K562 (cell line): ENCODE data around the gene COG2. TPM values are rescaled to one million over a fixed set of nuclear protein-coding genes. Genes with fewer than 3 reads are reported as not detected.

Experiments
- ATAC-seq: fragments of 200-7000 bp; cut with Tn5 transposase; 3 replicates; pipeline ENCODE4 v1.9.1; 2020; ENCODE audit warnings: moderate library complexity
- BruUV-seq: library from RNA; stranded (reverse); fragments of 400-500 nt; replicated peaks from 2 replicates; lab custom pipeline; 2021; lab: Mats Ljungman, UMichigan
- CTCF ChIA-PET: fragments of 300-600 bp; formaldehyde crosslinking; extraction: SDS; loops from one replicate; lab custom pipeline; 2021; ENCODE audit warnings: low intra/inter-chr PET ratio; lab: Yijun Ruan, JAX
- POLR2A ChIA-PET: fragments of 300-600, 350-650 bp; sonication (Branson Sonifier 250); formaldehyde crosslinking; extraction: SDS; loops from one replicate; lab custom pipeline; 2021; ENCODE audit warnings: antibody characterized with exemption, inconsistent platforms; lab: Yijun Ruan, JAX
- DNase-seq, 4 experiments: peaks; one replicate each; pipeline versions ENCODE4 v3.0.0 to v3.0.0-alpha.2; 2011 to 2018; ENCODE audit warnings: low spot score in 3 of 4, mixed read lengths in 3 of 4; ENCODE audit errors: extremely low read depth in 1 of 4
- FAIRE-seq: peaks from 2 replicates; lab custom pipeline; 2011; peaks lifted over from hg19 to GRCh38; lab: Jason Lieb, UNC
- H2AFZ ChIP-seq: 2 replicates; pipeline ENCODE4 v1.6.0; 2011; ENCODE audit warnings: low read depth, low read length, control low read depth, inconsistent platforms
- H3K27ac ChIP-seq: fragments of 200-600 bp; 3 replicates; pipeline ENCODE4 v1.8.0; 2011; ENCODE audit warnings: low read depth, mild to moderate bottlenecking, control low read depth, inconsistent platforms, low read length, moderate library complexity, mixed read lengths; ENCODE audit errors: extremely low read depth
- H3K27me3 ChIP-seq, 2 experiments: fragments of 300-600 bp in 1 of 2; 2 replicates in 1 of 2; 3 replicates in 1 of 2; pipeline versions ENCODE4 v1.6.0 to v1.8.0; 2011; ENCODE audit warnings: inconsistent platforms in 2 of 2, low read length in 2 of 2, mild to moderate bottlenecking in 1 of 2, mixed read lengths in 1 of 2, moderate library complexity in 1 of 2; ENCODE audit not compliant: control insufficient read depth in 2 of 2, insufficient read depth in 2 of 2
- H3K36me3 ChIP-seq: fragments of 300-600 bp; 3 replicates; pipeline ENCODE4 v1.8.0; 2011; ENCODE audit warnings: mild to moderate bottlenecking, low read length, inconsistent platforms; ENCODE audit not compliant: control insufficient read depth, insufficient read depth
- H3K4me1 ChIP-seq, 2 experiments: fragments of 200-600 bp in 1 of 2; replicated peaks in 1 of 2; 2 replicates in 1 of 2; 3 replicates in 1 of 2; pipeline versions ENCODE4 v1.5.1 to v1.8.0; 2011; ENCODE audit warnings: inconsistent platforms in 2 of 2, low read length in 2 of 2, mild to moderate bottlenecking in 1 of 2, mixed read lengths in 1 of 2, moderate library complexity in 1 of 2; ENCODE audit not compliant: control insufficient read depth in 2 of 2, insufficient read depth in 2 of 2
- H3K4me2 ChIP-seq: 2 replicates; pipeline ENCODE4 v1.6.1; 2011; ENCODE audit warnings: low read length, control low read depth, inconsistent platforms, mixed read lengths; ENCODE audit not compliant: insufficient read depth
- H3K4me3 ChIP-seq: fragments of 200-600 bp; sonication (generic), shearing (Covaris generic); 2 replicates; pipeline ENCODE4 v1.5.1; 2016; ENCODE audit warnings: control low read depth, inconsistent platforms
- H3K79me2 ChIP-seq: fragments of 200-600 bp; 3 replicates; pipeline ENCODE4 v1.8.0; 2011; ENCODE audit warnings: low read length, inconsistent platforms; ENCODE audit not compliant: control insufficient read depth, insufficient read depth
- H3K9ac ChIP-seq, 2 experiments: 2 replicates each; pipeline versions ENCODE4 v1.6.0 to v1.6.1; 2011; ENCODE audit warnings: low read depth in 2 of 2, low read length in 2 of 2, control low read depth in 1 of 2, inconsistent platforms in 1 of 2, mild to moderate bottlenecking in 1 of 2, mixed read lengths in 1 of 2; ENCODE audit not compliant: insufficient read depth in 1 of 2
- H3K9me1 ChIP-seq: one replicate; pipeline ENCODE4 v1.6.0; 2011; ENCODE audit warnings: inconsistent platforms, mild to moderate bottlenecking, low read length, moderate library complexity; ENCODE audit not compliant: control insufficient read depth, insufficient read depth
- H3K9me3 ChIP-seq: replicated peaks from 2 replicates; pipeline ENCODE4 v1.5.1; 2011; ENCODE audit warnings: low read depth, low read length, inconsistent platforms; ENCODE audit not compliant: control insufficient read depth, insufficient read depth
- H4K20me1 ChIP-seq: replicated peaks from 2 replicates; pipeline ENCODE4 v1.6.1; 2011; ENCODE audit warnings: low read length, inconsistent platforms, mixed read lengths; ENCODE audit not compliant: control insufficient read depth, insufficient read depth
- CBX3 ChIP-seq, 2 experiments: IDR thresholded peaks; 1 replicate in 1 of 2; 2 replicates in 1 of 2; pipeline ENCODE4 v1.6.1; 2012; ENCODE audit warnings: inconsistent platforms in 2 of 2, low read length in 2 of 2, borderline replicate concordance in 1 of 2, control low read depth in 1 of 2
- CSDE1 ChIP-seq, 2 experiments: fragments of 450-650 bp; IDR thresholded peaks; 2 replicates each; pipeline ENCODE4 v1.6.1; 2016; ENCODE audit warnings: mild to moderate bottlenecking in 1 of 2
- EHMT2 ChIP-seq: fragments of 450-650 bp; IDR thresholded peaks from 2 replicates; pipeline ENCODE4 v1.6.1; 2018; ENCODE audit warnings: antibody characterized with exemption
- EWSR1 ChIP-seq: fragments of 450-650 bp; IDR thresholded peaks from 2 replicates; pipeline ENCODE4 v1.6.1; 2018; ENCODE audit warnings: borderline replicate concordance, mild to moderate bottlenecking, low read depth, moderate library complexity; ENCODE audit not compliant: partially characterized antibody
- GABPB1 ChIP-seq: sonication (generic); formaldehyde crosslinking; IDR thresholded peaks from 2 replicates; pipeline ENCODE4 v1.8.0; 2022; ENCODE audit warnings: mild to moderate bottlenecking, missing genetic modification reagents
- HMGXB4 ChIP-seq: sonication (generic); formaldehyde crosslinking; IDR thresholded peaks from 2 replicates; pipeline ENCODE4 v1.8.1; 2023; ENCODE audit warnings: mild to moderate bottlenecking, missing genetic modification reagents
- MYNN ChIP-seq, 2 experiments: sonication (generic); formaldehyde crosslinking in 1 of 2; IDR thresholded peaks; 2 replicates each; pipeline versions ENCODE4 v1.5.0 to v1.6.1; 2016 to 2020; ENCODE audit warnings: antibody characterized with exemption in 1 of 2, missing genetic modification reagents in 1 of 2
- NFXL1 ChIP-seq: fragments of 450-650 bp; formaldehyde crosslinking; IDR thresholded peaks from 2 replicates; pipeline ENCODE4 v1.4.0; 2021; ENCODE audit warnings: mild to moderate bottlenecking
- NR1H2 ChIP-seq: sonication (generic); formaldehyde crosslinking; IDR thresholded peaks from 2 replicates; pipeline ENCODE4 v1.4.0; 2020; ENCODE audit warnings: mild to moderate bottlenecking, missing genetic modification reagents
- RB1 ChIP-seq: fragments of 450-650 bp; IDR thresholded peaks from 2 replicates; pipeline ENCODE4 v1.6.1; 2017; ENCODE audit warnings: low read depth, mild to moderate bottlenecking
- ZC3H11A ChIP-seq: IDR thresholded peaks from 2 replicates; pipeline ENCODE4 v1.6.1; 2012; ENCODE audit warnings: low read depth, low read length, improper control_type of control experiment
- ZKSCAN8 ChIP-seq: fragments of 200-800 bp; sonication (Bioruptor generic); IDR thresholded peaks from 2 replicates; pipeline ENCODE4 v1.6.1; 2016; ENCODE audit warnings: missing genetic modification characterization, missing compliant biosample characterization
- ZNF518B ChIP-seq: fragments of 250-450 bp; sonication (Bioruptor Pico); IDR thresholded peaks from 2 replicates; pipeline ENCODE4 v1.5.0; 2021; ENCODE audit warnings: mild to moderate bottlenecking, moderate library complexity
- WGBS: fragments of 100-300 bp; shearing (Covaris generic); methylation state at CpG from one replicate; pipeline ENCODE4 v1.1.6; 2016; ENCODE audit warnings: low coverage, mixed read lengths; ENCODE audit not compliant: insufficient coverage; ENCODE audit errors: missing lambda C conversion rate; 5-methylcytosine and 5-hydroxymethylcytosine counted together
- in situ Hi-C: fragments of 300-500 bp; cut with MboI; formaldehyde crosslinking; loops from 4 replicates; pipeline ENCODE4 v1.15.0; 2018; ENCODE audit warnings: inconsistent platforms, mixed read lengths
- intact Hi-C: fragments of 100-400 bp; cut with micrococcal nuclease; formaldehyde crosslinking; loops from 2 replicates; pipeline ENCODE4 v1.14.2; 2022
- polyA plus RNA-seq, 8 experiments: library from polyadenylated mRNA; depleted of rRNA in 4 of 8; stranded (reverse) in 5 of 8; unstranded in 3 of 8; fragments of >200 nt; fragmentation: Nextera tagmentation in 2 of 8; fragmentation: Illumina TruSeq in 1 of 8; extraction: Ambion mirVana in 2 of 8; extraction: Trizol in 1 of 8; gene quantifications; 2 replicates each; pipeline versions ENCODE4 v1.2.1 to v1.2.3, GENCODE V29; 2011 to 2014; ENCODE audit warnings: inconsistent platforms in 1 of 8, missing spikeins in 1 of 8
- total RNA-seq, 7 experiments: library from RNA; depleted of rRNA in 6 of 7; stranded (reverse); fragments of >200 nt in 6 of 7; fragmentation: Illumina TruSeq in 2 of 7; extraction: Trizol in 2 of 7; gene quantifications; 2 replicates each; pipeline versions ENCODE4 v1.2.1 to v1.2.3, GENCODE V29; 2011 to 2021; ENCODE audit warnings: low replicate concordance in 1 of 7
- TF ChIP-seq, protein P1 (sequence below): fragments of 250-450 bp; sonication (Bioruptor Pico); IDR thresholded peaks from 2 replicates; pipeline ENCODE4 v1.8.0; 2021; ENCODE audit warnings: mild to moderate bottlenecking, moderate library complexity
- TF ChIP-seq, protein P2 (sequence below): fragments of 450-650 bp; IDR thresholded peaks from 2 replicates; pipeline ENCODE4 v1.6.1; 2016; ENCODE audit warnings: missing biosample characterization, missing genetic modification characterization

Gene COG2
- total and polyA plus RNA-seq, 9 of the 15 experiments (the other 6 are each of a cell fraction or from before 2014, with no cell fraction given), result 22.0 to 51.7 (median 33.3) TPM

- H3K4me2 ChIP-seq, result no peak overlapping the region
- TF ChIP-seq EHMT2 (no peak), CSDE1 (IDR thresholded peaks at IDR 0.05) (no peak), MYNN (IDR thresholded peaks at IDR 0.05) (no peak), MYNN (CRISPR knock-in tag; IDR thresholded peaks at IDR 0.05) (no peak), NR1H2 (CRISPR knock-in tag) (no peak), NFXL1 (CRISPR knock-in tag) (no peak), RB1 (no peak), CBX3 (IDR thresholded peaks at IDR 0.05; ENCODE audit: borderline replicate concordance in 1 of 2, low read length in 2 of 2) (no peak), GABPB1 (CRISPR knock-in tag) (no peak), EWSR1 (no peak), ZKSCAN8 (CRISPR knock-in tag) (no peak), ZC3H11A (no peak), HMGXB4 (CRISPR knock-in tag) (no peak), ZNF518B (CRISPR knock-in tag) (no peak)
- TF ChIP-seq, protein P1, sequence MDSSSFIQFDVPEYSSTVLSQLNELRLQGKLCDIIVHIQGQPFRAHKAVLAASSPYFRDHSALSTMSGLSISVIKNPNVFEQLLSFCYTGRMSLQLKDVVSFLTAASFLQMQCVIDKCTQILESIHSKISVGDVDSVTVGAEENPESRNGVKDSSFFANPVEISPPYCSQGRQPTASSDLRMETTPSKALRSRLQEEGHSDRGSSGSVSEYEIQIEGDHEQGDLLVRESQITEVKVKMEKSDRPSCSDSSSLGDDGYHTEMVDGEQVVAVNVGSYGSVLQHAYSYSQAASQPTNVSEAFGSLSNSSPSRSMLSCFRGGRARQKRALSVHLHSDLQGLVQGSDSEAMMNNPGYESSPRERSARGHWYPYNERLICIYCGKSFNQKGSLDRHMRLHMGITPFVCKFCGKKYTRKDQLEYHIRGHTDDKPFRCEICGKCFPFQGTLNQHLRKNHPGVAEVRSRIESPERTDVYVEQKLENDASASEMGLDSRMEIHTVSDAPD (CRISPR knock-in tag), result no peak
- TF ChIP-seq, protein P2, sequence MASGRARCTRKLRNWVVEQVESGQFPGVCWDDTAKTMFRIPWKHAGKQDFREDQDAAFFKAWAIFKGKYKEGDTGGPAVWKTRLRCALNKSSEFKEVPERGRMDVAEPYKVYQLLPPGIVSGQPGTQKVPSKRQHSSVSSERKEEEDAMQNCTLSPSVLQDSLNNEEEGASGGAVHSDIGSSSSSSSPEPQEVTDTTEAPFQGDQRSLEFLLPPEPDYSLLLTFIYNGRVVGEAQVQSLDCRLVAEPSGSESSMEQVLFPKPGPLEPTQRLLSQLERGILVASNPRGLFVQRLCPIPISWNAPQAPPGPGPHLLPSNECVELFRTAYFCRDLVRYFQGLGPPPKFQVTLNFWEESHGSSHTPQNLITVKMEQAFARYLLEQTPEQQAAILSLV (tag), result no peak
- peaks cover 5% of the 10 kb centered on the region for H3K36me3 ChIP-seq
- peaks cover 96% of the 10 kb centered on the region for H3K79me2 ChIP-seq
- no peaks in the 10 kb centered on the region for H3K9me1 ChIP-seq
- in situ Hi-C loops (no loop called here), intact Hi-C loops (loop anchor here (10.0 kb wide), 1 partner anchor 217 kb away; the partner anchor contains the start of gene C1orf198)
- CTCF ChIA-PET, result no interaction called here
- H3K9me3 ChIP-seq, result no peaks in the 10 kb centered on the region
- 7% methylated on average over 5 of the region's 5 CpGs for WGBS
- no peak for FAIRE-seq
- no peak overlapping the region for H2AFZ ChIP-seq
- DNase-seq, result no peak
- no peak overlapping the region for H3K9ac ChIP-seq
- ATAC-seq, result no peak
- peaks cover 24% of the 10 kb centered on the region for H4K20me1 ChIP-seq
- BruUV-seq, result no TSS peak
- no peak overlapping the region for H3K4me3 ChIP-seq
- no peaks in the 10 kb centered on the region for H3K27me3 ChIP-seq
- H3K27ac ChIP-seq, result no peak overlapping the region
- POLR2A ChIA-PET, result interaction anchor here (0.6 kb wide), 1 partner anchor 229 kb away, joined by 3 read pairs; no protein-coding TSS in a partner anchor
- H3K4me1 ChIP-seq, result peaks cover 4 to 26% of the 10 kb centered on the region in 2 experiments; a peak in 3 of 5 replicates
Observed at GRCh38 chr1:230647321-230647720, 5.0 kb downstream of the COG2 start.
